ENCODE measurements around the gene MEMO1.
"Not testable (repeated sequence)": the region's sequence is repeated elsewhere in the genome, so short reads cannot be mapped to it uniquely, and the experiment has no call there.

MEMO1 gene

GRCh38 chr2:31907491-31907890, 103.3 kb downstream of the MEMO1 start:
- not testable (repeated sequence) for DNase-seq (ENCODE audit: low read depth)

DNA sequence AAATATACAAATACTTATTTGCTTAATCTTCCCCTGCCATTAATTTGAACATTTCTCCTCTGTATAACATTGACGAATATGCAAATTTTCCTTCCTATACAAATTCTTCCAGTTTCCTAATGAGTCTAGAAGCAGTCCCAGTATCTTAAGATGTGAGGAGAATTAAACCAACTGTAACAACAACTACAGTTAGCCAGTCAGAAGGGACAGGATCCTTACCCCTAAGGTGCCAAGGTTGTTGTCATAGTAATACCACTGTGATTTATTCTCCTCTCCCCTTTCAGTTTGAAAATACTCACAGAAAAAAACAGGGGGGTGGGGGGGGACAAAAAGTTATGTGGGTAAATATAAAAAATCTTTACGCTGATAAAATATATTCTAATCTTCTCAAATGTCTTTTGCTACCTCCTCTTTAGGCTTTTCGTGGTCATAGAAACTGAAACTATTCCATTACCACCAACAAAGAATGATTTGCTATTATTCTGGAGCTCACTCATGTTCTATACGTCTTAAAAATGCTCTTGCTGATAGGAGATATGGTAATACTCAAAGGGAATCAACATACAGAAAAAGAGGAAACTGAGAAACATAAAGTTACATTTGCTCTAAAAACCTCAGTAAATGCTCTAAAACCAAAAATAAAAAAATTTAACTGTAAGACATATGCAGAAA, 107.6 kb downstream of the MEMO1 start:
- DNase-seq (ENCODE audit: low read depth): no peak

DNA sequence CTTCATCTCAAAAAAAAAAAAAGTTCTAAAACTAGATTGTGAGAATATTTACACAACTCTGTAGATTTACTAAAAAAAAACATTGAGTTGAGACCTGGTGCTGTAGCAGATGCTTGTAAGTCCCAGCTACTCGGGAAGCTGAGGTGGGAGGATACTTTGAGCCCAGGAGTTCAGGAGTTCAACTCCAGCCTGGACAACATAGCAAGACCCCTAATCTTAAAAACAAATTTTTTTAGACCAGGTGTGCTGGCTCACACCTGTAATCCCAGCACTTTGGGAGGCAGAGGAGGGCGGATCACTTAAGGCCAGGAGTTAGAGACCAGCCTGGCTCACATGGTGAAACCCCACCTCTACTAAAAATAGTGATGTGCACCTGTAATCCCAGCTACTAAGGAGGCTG, 108.9 kb downstream of the MEMO1 start:
- DNase-seq (ENCODE audit: low read depth): no peak

DNA sequence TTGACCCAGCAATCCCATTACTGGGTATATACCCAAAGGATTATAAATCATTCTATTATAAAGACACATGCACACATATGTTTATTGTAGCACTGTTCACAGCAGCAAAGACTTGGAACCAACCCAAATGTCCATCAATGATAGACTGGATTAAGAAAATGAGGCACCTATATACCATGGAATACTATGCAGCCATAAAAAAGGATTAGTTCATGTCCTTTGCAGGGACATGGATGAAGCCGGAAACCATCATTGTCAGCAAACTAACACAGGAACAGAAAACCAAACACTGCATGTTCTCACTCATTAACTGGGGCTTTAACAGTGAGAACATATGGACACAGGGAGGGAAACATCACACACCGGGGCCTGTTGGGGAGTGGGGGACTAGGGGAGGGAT, 110.7 kb downstream of the MEMO1 start:
- not testable (repeated sequence) for DNase-seq (ENCODE audit: low read depth)

- DNase-seq (ENCODE audit: low read depth): not testable (repeated sequence)
Observed at GRCh38 chr2:31898346-31898745, 112.5 kb downstream of the MEMO1 start.

DNA sequence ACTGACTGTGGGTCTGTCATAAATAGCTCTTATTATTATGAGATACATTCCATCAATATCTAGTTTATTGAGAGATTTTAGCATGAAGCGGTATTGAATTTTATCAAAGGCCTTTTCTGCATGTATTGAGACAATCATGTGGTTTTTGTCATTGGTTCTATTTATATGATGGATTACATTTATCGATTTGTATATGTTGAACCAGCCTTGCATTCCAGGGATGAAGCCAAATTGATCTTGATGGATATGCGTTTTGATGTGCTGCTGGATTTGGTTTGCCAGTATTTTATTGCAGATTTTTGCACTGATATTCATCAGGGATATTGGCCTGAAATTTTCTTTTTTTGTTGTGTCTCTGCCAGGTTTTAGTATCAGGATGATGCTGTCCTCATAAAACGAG, 113.5 kb downstream of the MEMO1 start:
- not testable (repeated sequence) for DNase-seq (ENCODE audit: low read depth)

DNA sequence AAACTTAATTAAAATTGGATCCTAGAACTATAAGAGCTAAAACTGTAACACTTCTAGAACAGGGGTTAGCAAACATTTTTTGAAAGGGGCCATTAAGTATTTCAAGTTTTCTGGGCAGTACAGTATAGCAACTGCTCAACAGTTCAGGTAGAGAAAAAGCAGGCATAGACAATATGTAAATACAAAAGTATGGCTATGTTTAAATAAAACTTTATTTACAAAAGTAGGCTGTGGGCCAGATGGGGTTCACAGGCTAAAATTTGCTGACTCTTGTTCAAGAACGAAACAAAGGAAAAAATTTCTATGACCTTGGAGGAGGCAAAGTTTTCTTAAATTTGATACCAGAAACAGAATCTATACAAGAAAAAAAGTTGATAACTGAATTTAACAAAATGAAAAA, 114.5 kb downstream of the MEMO1 start:
- no peak for DNase-seq (ENCODE audit: low read depth)

DNA sequence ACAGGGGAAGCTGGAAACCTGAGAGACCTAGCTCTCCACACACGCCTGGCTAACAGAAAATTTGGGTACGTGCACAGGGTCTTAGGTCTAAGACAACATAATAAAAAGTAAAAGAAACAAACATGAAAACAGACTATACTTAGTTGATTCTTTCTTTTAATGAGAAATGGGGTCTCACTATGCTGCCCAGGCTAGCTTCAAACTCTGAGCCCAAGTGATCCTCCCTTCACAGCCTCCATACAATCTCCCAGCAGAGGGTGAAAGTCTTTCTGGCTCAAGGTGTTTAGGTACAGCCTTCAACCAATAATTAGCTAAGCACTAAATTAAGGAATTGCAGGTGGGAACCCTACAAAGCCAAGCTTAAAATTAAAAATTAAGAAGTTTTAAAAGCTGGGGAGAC, 116.2 kb downstream of the MEMO1 start:
- DNase-seq (ENCODE audit: low read depth): no peak

DNA sequence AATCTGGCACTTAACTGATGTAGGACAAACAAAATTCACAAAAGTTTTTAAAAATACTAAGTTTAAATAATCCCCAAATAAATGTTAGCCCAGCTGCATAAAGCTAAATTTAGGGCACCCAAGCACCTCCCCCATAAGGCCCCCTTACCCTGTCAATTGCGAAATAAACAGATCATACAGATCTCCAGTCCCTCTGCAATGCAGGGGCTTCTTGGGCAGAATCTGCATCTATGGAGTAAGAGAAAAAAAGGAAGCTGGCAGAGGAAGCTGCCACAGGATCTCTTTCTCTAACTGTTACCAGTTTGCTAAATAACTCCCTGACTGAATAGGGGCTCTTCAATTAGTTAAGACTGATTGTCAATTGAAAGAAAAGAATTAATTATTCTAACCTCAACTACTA, 117.7 kb downstream of the MEMO1 start:
- no peak for DNase-seq (ENCODE audit: low read depth)

GRCh38 chr2:31889044-31889443, 121.8 kb downstream of the MEMO1 start:
- no peak for DNase-seq (ENCODE audit: low read depth)

DNA sequence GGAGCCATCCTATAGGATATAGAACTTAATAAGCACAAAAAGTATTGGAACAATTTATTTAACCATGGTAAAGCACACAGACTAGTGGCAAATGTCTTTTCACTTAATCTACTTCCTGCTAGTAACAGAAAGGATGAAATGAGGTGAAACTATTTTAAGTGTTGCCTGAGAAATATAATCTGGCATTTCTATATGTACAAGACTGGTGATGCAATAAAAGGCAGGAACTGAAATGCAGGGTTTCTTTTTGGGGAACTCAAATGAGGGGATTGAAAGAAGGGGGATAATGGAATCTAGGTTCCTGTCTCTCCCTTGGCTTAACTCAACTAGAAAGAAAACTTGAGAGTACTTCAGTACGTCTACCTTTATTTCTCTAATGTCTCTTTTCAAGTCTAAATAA, 122.3 kb downstream of the MEMO1 start:
- no peak for DNase-seq (ENCODE audit: low read depth)

DNA sequence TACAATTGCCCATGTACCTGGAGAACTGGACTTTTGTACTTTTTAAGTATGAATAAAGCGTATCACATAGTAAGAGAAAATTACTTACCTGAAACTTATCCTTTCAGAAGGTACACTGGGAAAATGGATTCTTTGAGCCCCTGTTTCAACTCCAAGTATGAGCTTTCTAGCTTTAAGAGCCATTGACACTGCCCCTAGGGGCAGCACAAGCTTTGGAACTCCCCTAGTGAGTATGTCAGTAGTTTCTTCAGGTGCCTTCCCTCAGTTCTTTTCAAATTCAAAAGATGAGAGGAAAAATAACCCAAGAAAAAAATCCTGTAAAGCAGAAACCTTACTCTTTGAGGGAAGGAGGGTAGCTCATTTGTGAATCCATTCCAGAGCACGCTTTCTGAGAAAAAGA, 124.1 kb downstream of the MEMO1 start:
- no peak for DNase-seq (ENCODE audit: low read depth)

DNA sequence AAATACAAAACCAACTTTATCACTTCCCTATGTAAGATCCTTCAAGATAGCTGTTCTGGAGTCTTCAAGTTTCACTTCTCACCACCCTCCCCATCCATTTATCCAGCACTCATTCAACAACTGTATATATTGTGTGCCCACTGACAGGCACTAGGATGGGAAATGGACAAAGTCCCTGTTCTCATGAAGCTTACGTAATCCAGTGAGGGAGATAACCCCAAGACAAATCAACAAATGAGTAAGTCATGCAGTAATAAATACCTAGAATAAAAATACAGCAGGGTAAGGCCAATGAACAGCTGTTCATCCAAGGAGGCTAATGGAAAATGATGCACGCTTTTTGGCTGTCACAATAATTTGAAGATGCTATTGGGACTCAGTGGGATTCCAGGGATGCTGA, 133.8 kb downstream of the MEMO1 start:
- no peak for DNase-seq (ENCODE audit: low read depth)

- DNase-seq (ENCODE audit: low read depth): no peak
Observed at GRCh38 chr2:31874071-31874470, 136.7 kb downstream of the MEMO1 start.

GRCh38 chr2:31865215-31865614, 145.6 kb downstream of the MEMO1 start:
- no peak for DNase-seq (ENCODE audit: low read depth)

GRCh38 chr2:31863867-31864266, 146.9 kb downstream of the MEMO1 start:
- DNase-seq (ENCODE audit: low read depth): no peak

DNA sequence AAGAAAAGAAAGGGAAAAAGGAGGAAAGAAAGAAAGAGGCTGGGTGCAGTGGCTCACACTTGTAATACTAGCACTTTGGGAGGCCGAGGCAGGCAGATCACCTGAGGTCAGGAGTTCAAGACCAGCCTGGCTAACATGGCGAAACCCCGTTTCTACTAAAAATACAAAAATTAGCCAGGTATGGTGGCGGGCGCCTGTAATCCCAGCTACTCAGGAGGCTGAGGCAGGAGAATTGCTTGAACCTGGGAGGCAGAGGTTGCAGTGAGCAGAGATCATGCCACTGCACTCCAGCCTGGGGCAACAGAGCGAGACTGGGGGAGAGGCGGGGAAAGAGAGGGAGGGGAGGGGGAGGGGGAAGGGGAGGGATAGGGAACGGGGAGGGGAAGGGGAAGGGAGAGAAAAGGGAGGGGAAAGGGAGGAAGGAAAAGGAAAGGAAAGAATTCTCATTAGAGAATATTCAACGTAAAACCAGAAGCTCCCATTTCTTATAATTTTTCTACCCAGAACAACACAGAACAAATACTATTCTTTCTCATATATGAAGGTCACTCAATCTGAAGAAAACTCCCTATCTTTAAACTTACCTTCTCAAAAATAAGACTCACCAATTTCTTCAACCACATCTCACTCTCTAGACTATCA, 147.7 kb downstream of the MEMO1 start:
- DNase-seq (ENCODE audit: low read depth): not testable (repeated sequence)

GRCh38 chr2:31859959-31860358, 150.8 kb downstream of the MEMO1 start:
- DNase-seq (ENCODE audit: low read depth): no peak

GRCh38 chr2:31853521-31853920, 157.3 kb downstream of the MEMO1 start:
- no peak for DNase-seq (ENCODE audit: low read depth)

DNA sequence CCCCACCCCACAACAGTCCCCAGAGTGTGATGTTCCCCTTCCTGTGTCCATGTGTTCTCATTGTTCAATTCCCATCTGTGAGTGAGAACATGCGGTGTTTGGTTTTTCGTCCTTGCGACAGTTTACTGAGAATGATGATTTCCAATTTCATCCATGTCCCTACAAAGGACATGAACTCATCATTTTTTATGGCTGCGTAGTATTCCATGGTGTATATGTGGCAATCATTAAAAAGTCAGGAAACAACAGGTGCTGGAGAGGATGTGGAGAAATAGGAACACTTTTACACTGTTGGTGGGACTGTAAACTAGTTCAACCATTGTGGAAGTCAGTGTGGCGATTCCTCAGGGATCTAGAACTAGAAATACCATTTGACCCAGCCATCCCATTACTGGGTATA, 168.7 kb downstream of the MEMO1 start:
- not testable (repeated sequence) for DNase-seq (ENCODE audit: low read depth)

DNA sequence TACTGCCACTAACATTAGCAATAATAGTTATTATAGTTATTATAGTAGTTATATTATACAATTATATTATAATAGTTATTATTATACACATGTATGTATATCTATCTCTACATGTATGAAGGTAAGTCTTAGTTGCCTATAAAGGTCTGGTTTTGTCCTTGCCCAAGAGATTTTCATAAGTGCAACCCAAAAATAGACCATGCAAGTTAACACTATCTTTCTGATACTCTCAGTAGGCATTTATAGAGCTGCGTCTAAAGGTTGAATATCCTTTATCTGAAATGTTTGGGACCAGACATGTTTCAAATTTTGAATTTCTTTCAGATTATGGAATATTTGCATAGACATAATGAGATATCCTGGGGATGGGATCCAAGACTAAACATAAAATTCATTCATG, 175.4 kb downstream of the MEMO1 start:
- no peak for DNase-seq (ENCODE audit: low read depth)

- DNase-seq (ENCODE audit: low read depth): no peak
Observed at GRCh38 chr2:31832363-31832762, 178.4 kb downstream of the MEMO1 start.

DNA sequence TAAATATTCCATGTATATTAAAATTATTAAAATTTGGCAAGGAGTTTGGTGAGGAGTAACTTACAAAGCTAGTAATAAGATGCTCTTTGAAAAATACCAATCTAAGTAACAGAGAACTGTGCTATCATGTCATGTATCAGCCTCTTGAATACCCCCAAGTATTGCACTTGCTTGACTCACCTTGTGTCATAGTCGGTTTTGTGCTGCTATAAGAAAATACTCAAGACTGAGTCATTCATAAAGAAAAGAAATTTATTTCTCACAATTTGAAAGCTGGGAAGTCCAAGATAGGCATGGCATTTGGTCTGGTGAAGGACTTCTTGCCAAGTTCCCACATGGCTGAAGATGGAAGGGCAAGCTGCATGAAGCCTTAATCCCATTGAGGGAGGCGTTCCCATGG, 179.2 kb downstream of the MEMO1 start:
- DNase-seq (ENCODE audit: low read depth): no peak

- DNase-seq (ENCODE audit: low read depth): no peak
Observed at GRCh38 chr2:31828891-31829290, 181.9 kb downstream of the MEMO1 start.
